Parathyroid adenoma (tissue), 2 donors: ENCODE results near the gene ENPP5.
"Not testable (repeated sequence)": the region's sequence is repeated elsewhere in the genome, so short reads cannot be mapped to it uniquely, and the experiment has no call there.

Experiments
- H2AFZ ChIP-seq: fragments of 300-600 bp; sonication (generic); one replicate; pipeline ENCODE4 v1.7.0; 2017; ENCODE audit warnings: antibody characterized with exemption, mild to moderate bottlenecking
- H3K27ac ChIP-seq: fragments of 300-600 bp; sonication (generic); one replicate; pipeline ENCODE4 v1.7.0; 2017
- H3K27me3 ChIP-seq: fragments of 300-600 bp; sonication (generic); one replicate; pipeline ENCODE4 v1.7.0; 2017; ENCODE audit warnings: low read length; ENCODE audit not compliant: control insufficient read depth, insufficient read depth
- H3K36me3 ChIP-seq: fragments of 300-600 bp; sonication (generic); one replicate; pipeline ENCODE4 v1.7.0; 2017; ENCODE audit warnings: low read length; ENCODE audit not compliant: control insufficient read depth, insufficient read depth
- H3K4me1 ChIP-seq: fragments of 300-600 bp; sonication (generic); one replicate; pipeline ENCODE4 v1.7.0; 2017; ENCODE audit warnings: control low read depth
- H3K4me2 ChIP-seq: fragments of 300-600 bp; sonication (generic); one replicate; pipeline ENCODE4 v1.7.0; 2017; ENCODE audit warnings: low read length
- H3K4me3 ChIP-seq: fragments of 300-600 bp; sonication (generic); one replicate; pipeline ENCODE4 v1.7.0; 2017; ENCODE audit warnings: low read depth, low read length
- H3K79me2 ChIP-seq: fragments of 300-600 bp; sonication (generic); one replicate; pipeline ENCODE4 v1.7.0; 2017; ENCODE audit warnings: control low read depth
- H3K9ac ChIP-seq: fragments of 300-600 bp; sonication (generic); one replicate; pipeline ENCODE4 v1.7.0; 2017; ENCODE audit warnings: mild to moderate bottlenecking
- H3K9me3 ChIP-seq: fragments of 300-600 bp; sonication (generic); one replicate; pipeline ENCODE4 v1.7.0; 2017; ENCODE audit warnings: low read length; ENCODE audit not compliant: control insufficient read depth
- TF ChIP-seq, protein P1 (sequence below): fragments of 300-600 bp; sonication (generic); IDR thresholded peaks from one replicate; pipeline ENCODE4 v1.7.0; 2017; ENCODE audit warnings: antibody characterized with exemption, mild to moderate bottlenecking
- donor health status: primary hyperparathyroidism.

The ENPP5 gene

DNA sequence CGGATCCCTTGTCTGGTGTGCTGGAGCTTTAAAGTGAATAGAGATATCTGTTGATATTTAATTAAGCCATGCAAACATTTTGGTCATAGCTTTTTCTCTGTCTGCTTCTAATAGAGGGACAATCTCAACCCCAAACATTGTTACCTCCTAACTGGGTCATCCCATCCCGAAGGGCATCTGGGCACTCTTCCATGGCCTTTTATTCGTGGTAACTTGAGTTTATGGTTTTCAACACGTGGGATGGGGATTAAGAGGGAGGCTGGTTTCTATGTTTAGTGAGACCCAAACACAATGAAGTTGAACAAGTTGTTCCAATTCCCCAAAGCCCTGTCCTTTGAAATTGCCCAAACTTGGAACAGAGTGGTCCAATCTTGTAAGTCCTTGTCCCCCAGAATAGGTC is 1.4 kb upstream of the ENPP5 start:
- H3K79me2 ChIP-seq, result peaks cover 2% of the 10 kb centered on the region
- H3K27ac ChIP-seq, result no peak overlapping the region
- H3K4me2 ChIP-seq, result no peak overlapping the region

DNA sequence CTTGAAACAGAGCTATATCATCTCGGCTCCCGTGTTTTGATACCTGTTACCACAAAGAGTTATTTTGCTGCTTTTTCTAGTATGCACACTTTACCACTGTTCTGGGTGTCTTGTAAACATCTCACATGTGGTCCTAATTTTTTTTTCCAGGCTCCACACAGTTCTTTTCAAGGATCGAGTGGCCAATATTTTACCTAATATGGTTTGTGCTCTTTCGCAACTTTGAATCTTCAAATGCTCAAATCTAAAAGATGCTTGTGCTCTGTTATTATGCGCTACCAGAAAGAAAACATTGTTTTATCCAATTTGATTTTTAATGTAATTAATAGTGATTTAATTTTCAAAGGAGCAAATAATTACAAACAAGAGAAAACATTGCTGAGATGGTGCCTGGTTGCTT is 10.7 kb downstream of the ENPP5 start:
- no peak overlapping the region for H3K27ac ChIP-seq
- H3K9me3 ChIP-seq, result no peaks in the 10 kb centered on the region
- no peak overlapping the region for H3K9ac ChIP-seq
- H3K27me3 ChIP-seq, result no peaks in the 10 kb centered on the region
- H3K36me3 ChIP-seq, result no peaks in the 10 kb centered on the region
- H3K4me1 ChIP-seq, result no peaks in the 10 kb centered on the region
- no peak overlapping the region for H3K4me2 ChIP-seq
- no peak overlapping the region for H2AFZ ChIP-seq
- H3K4me3 ChIP-seq, result no peak overlapping the region
- H3K79me2 ChIP-seq, result no peaks in the 10 kb centered on the region
- TF ChIP-seq, protein P1, sequence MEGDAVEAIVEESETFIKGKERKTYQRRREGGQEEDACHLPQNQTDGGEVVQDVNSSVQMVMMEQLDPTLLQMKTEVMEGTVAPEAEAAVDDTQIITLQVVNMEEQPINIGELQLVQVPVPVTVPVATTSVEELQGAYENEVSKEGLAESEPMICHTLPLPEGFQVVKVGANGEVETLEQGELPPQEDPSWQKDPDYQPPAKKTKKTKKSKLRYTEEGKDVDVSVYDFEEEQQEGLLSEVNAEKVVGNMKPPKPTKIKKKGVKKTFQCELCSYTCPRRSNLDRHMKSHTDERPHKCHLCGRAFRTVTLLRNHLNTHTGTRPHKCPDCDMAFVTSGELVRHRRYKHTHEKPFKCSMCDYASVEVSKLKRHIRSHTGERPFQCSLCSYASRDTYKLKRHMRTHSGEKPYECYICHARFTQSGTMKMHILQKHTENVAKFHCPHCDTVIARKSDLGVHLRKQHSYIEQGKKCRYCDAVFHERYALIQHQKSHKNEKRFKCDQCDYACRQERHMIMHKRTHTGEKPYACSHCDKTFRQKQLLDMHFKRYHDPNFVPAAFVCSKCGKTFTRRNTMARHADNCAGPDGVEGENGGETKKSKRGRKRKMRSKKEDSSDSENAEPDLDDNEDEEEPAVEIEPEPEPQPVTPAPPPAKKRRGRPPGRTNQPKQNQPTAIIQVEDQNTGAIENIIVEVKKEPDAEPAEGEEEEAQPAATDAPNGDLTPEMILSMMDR, result no peak

More for the DNA sequence above, 1.4 kb upstream of the ENPP5 start:
- Histone ChIP-seq H3K4me3 (no peak overlapping the region), H2AFZ (peak overlapping the region; percentile 95), H3K9me3 (no peaks in the 10 kb centered on the region), H3K9ac (no peak overlapping the region), H3K4me1 (no peaks in the 10 kb centered on the region), H3K36me3 (no peaks in the 10 kb centered on the region), H3K27me3 (no peaks in the 10 kb centered on the region)
- TF ChIP-seq, protein P1, result no peak

DNA sequence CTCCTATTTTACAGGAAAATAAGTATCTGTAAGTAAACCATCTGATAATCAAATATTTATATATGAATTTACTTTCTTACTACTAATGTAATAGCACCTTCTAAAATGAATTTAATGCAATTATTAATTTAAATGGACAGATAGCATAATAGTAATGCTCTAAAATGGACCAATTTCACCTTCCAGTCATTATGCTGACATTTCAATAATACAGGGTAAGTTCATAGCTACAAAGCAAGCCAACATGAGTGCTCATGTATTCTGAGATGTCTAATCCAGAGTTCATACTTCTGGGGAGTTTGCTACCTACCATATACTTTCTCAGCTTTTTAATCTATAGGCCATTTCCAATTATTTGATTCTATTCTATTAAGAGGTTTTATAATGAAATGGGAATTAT is 11.6 kb downstream of the ENPP5 start:
- no peak overlapping the region for H3K9ac ChIP-seq
- H3K4me3 ChIP-seq, result no peak overlapping the region
- H3K36me3 ChIP-seq, result no peaks in the 10 kb centered on the region
- H2AFZ ChIP-seq, result no peak overlapping the region
- no peaks in the 10 kb centered on the region for H3K79me2 ChIP-seq
- H3K9me3 ChIP-seq, result no peaks in the 10 kb centered on the region
- no peaks in the 10 kb centered on the region for H3K4me1 ChIP-seq
- H3K27me3 ChIP-seq, result no peaks in the 10 kb centered on the region
- no peak overlapping the region for H3K27ac ChIP-seq
- no peak overlapping the region for H3K4me2 ChIP-seq
- TF ChIP-seq, protein P1, result no peak

DNA sequence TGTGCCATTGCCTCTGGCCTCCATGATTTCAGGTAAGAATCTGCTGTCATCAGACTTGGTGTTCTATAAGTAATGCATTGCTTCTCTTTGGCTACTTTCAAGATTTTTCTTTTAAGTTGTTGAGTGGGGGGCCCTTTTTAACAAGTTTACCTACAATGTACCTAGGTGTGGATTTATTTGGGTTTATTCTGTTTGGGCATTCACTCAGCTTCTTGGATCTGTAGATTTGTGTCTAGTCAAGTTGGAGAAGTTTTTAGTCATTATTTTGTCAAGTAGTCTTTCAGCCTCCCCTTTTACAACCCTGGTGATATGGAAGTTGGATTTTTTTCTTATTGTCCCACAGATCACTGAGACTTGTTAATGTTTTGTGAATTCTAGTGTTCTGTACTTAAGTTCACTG is 14.1 kb downstream of the ENPP5 start:
- Histone ChIP-seq H3K27ac (no peak overlapping the region), H3K79me2 (no peaks in the 10 kb centered on the region)

DNA sequence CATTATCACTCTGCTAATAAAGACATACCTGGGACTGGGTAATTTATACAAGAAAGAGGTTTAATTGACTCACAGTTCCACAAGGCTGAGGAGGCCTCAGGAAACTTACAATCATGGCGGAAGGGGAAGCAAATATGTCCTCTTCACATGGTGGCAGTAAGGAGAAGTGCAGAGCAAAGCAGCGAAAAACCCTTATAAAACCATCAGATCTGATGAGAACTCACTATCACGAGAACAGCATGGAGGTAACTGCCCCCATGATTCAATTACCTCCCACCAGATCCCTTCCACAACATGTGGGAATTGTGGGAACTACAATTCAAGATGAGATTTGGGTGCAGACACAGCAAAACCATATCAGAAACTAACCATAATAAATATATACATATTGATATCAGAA is 21.7 kb downstream of the ENPP5 start:
- not testable (repeated sequence) for H3K4me1 ChIP-seq, H3K9me3 ChIP-seq, H3K4me3 ChIP-seq

More for the DNA sequence above, 14.1 kb downstream of the ENPP5 start:
- TF ChIP-seq, protein P1, result no peak
- no peak overlapping the region for H3K4me3 ChIP-seq
- no peaks in the 10 kb centered on the region for H3K36me3 ChIP-seq
- no peaks in the 10 kb centered on the region for H3K9me3 ChIP-seq
- H3K4me1 ChIP-seq, result no peaks in the 10 kb centered on the region
- H3K4me2 ChIP-seq, result no peak overlapping the region
- H3K27me3 ChIP-seq, result no peaks in the 10 kb centered on the region
- H2AFZ ChIP-seq, result no peak overlapping the region
- H3K9ac ChIP-seq, result no peak overlapping the region

More for the DNA sequence above, 21.7 kb downstream of the ENPP5 start:
- not testable (repeated sequence) for H3K79me2 ChIP-seq, H3K27ac ChIP-seq, H3K36me3 ChIP-seq, H2AFZ ChIP-seq, H3K4me2 ChIP-seq, H3K9ac ChIP-seq, H3K27me3 ChIP-seq
